Measurements from ENCODE around the gene PTPRN2.

PTPRN2 gene

DNA sequence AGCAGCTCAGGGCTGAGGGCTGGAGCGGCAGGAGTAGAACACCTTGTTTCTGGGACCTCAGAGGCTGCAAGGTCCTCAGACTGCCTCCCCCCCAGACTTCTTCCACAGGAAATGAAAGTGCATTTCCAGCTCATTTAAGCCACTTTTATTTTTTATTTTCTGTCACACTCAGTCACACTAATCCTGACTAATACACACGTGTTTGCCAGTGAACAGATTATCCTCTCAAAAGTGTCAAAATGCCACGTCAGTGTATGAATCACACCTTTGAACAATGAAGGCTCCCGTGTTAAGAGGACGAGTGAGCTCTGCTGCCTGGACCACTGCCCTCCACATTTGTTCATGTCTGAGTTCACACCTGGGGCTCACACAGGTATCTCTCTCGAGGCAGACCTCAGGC lies 762.3 kb downstream of the PTPRN2 start:
- Histone ChIP-seq H3K36me3 (ENCODE audit: control insufficient read depth, insufficient read depth, low read length) (no peaks in the 10 kb centered on the region), H3K4me1 (ENCODE audit: control insufficient read depth, low read depth, low read length) (no peaks in the 10 kb centered on the region), H3K56ac (ENCODE audit: low read length) (no peak overlapping the region), H3K23ac (ENCODE audit: low read length) (no peak overlapping the region), H3K18ac (ENCODE audit: low read length) (no peak overlapping the region), H3K79me2 (ENCODE audit: control insufficient read depth, insufficient read depth, low read length) (no peaks in the 10 kb centered on the region), H3K27ac (ENCODE audit: low read depth, low read length) (no peak overlapping the region), H3K79me1 (ENCODE audit: low read length) (no peaks in the 10 kb centered on the region), H2BK15ac (replicated peaks; ENCODE audit: low read depth) (no peak overlapping the region), H3K9ac (ENCODE audit: low read length) (no peak overlapping the region), H2BK120ac (ENCODE audit: low read depth, low read length) (no peak overlapping the region), H2AK5ac (ENCODE audit: low read length) (no peak overlapping the region), H4K5ac (ENCODE audit: low read length) (no peak overlapping the region), H3K27me3 (ENCODE audit: insufficient read depth, low read length, poor library complexity) (no peaks in the 10 kb centered on the region), H3K4ac (ENCODE audit: low read depth, low read length) (no peak overlapping the region), H3K4me3 (ENCODE audit: low read length) (no peak overlapping the region), H2BK5ac (ENCODE audit: low read length) (no peak overlapping the region), H3K4me2 (ENCODE audit: low read length) (no peak overlapping the region), H4K8ac (ENCODE audit: low read depth, low read length) (no peak overlapping the region)
- DNase-seq, result no peak
- no CpG with 5 or more reads among the region's 6 CpGs for WGBS (ENCODE audit: extremely low coverage, insufficient coverage, low lambda C conversion rate)

DNA sequence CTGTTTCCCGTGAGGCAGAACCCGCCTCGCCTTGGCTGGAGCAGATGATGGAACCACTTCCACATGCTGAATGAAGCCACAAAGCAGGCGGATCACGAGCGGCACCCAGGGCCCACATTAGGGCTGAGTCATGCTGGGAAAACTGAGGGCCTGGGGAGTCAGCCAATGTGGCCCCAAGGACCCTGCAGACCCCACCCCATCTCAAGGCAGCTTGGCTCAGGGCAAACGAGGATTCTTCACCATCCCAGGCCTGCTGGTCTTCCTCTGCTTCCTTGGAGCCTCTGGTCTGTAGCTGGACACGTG lies 762.9 kb downstream of the PTPRN2 start:
- Histone ChIP-seq H3K4me1 (ENCODE audit: control insufficient read depth, low read depth, low read length) (no peaks in the 10 kb centered on the region), H3K9ac (ENCODE audit: low read length) (no peak overlapping the region), H2BK120ac (ENCODE audit: low read depth, low read length) (no peak overlapping the region), H3K27ac (ENCODE audit: low read depth, low read length) (no peak overlapping the region), H2BK15ac (replicated peaks; ENCODE audit: low read depth) (no peak overlapping the region), H3K56ac (ENCODE audit: low read length) (no peak overlapping the region), H3K36me3 (ENCODE audit: control insufficient read depth, insufficient read depth, low read length) (no peaks in the 10 kb centered on the region), H3K27me3 (ENCODE audit: insufficient read depth, low read length, poor library complexity) (no peaks in the 10 kb centered on the region), H3K23ac (ENCODE audit: low read length) (no peak overlapping the region), H2AK5ac (ENCODE audit: low read length) (no peak overlapping the region), H3K79me2 (ENCODE audit: control insufficient read depth, insufficient read depth, low read length) (no peaks in the 10 kb centered on the region), H3K4me3 (ENCODE audit: low read length) (no peak overlapping the region), H2BK5ac (ENCODE audit: low read length) (no peak overlapping the region), H3K79me1 (ENCODE audit: low read length) (no peaks in the 10 kb centered on the region), H4K5ac (ENCODE audit: low read length) (no peak overlapping the region), H4K8ac (ENCODE audit: low read depth, low read length) (no peak overlapping the region), H3K4me2 (ENCODE audit: low read length) (no peak overlapping the region), H3K4ac (ENCODE audit: low read depth, low read length) (no peak overlapping the region), H3K18ac (ENCODE audit: low read length) (no peak overlapping the region)
- no peak for DNase-seq
- no CpG with 5 or more reads among the region's 8 CpGs for WGBS (ENCODE audit: extremely low coverage, insufficient coverage, low lambda C conversion rate)

DNA sequence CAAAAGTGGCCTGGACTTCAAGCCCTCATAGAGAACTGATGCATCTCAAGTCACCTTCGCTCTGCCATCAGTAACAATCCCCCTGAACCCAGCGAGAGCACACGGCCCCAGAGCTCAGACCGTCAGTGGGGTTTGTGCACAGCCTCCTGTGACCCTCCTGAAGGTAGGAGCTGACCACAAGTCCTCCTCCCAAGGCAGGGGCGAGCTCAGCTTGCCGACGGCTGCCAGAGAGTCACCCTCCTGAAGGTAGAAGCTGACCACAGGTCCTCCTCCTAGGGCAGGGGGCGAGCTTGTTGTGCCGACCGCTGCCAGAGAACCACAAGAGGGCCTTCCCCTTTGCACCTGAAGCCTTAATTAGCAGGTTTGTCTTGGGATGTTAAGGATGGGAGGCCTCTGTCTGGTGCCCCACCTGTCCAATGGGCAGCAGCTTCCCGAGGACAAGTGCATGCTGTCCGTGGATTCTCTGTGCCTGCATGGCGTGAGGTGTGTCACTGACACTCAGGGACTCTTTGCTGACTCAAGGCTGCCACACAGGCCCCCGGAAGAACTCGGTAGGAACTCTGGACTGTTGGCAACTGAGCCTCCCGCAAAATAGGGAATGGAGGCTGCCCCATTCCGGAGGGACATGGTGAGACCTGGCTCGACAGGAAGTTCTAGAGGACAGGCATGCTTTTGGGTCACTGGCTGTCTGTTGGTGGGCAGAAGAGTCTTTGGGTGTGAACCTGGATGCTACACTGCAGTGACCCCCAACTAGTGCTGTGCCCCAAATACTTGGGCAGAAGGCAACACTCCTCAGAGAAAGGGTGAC lies 763.4 kb downstream of the PTPRN2 start:
- Histone ChIP-seq H3K4me1 (ENCODE audit: control insufficient read depth, low read depth, low read length) (no peaks in the 10 kb centered on the region), H3K56ac (ENCODE audit: low read length) (no peak overlapping the region), H4K5ac (ENCODE audit: low read length) (no peak overlapping the region), H3K79me2 (ENCODE audit: control insufficient read depth, insufficient read depth, low read length) (no peaks in the 10 kb centered on the region), H3K4me2 (ENCODE audit: low read length) (no peak overlapping the region), H3K9ac (ENCODE audit: low read length) (no peak overlapping the region), H3K4me3 (ENCODE audit: low read length) (no peak overlapping the region), H3K23ac (ENCODE audit: low read length) (no peak overlapping the region), H2BK5ac (ENCODE audit: low read length) (no peak overlapping the region), H3K27ac (ENCODE audit: low read depth, low read length) (no peak overlapping the region), H2BK120ac (ENCODE audit: low read depth, low read length) (no peak overlapping the region), H3K18ac (ENCODE audit: low read length) (no peak overlapping the region), H2AK5ac (ENCODE audit: low read length) (no peak overlapping the region), H3K79me1 (ENCODE audit: low read length) (no peaks in the 10 kb centered on the region), H3K36me3 (ENCODE audit: control insufficient read depth, insufficient read depth, low read length) (no peaks in the 10 kb centered on the region), H4K8ac (ENCODE audit: low read depth, low read length) (no peak overlapping the region), H3K4ac (ENCODE audit: low read depth, low read length) (no peak overlapping the region), H2BK15ac (replicated peaks; ENCODE audit: low read depth) (no peak overlapping the region), H3K27me3 (ENCODE audit: insufficient read depth, low read length, poor library complexity) (no peaks in the 10 kb centered on the region)
- DNase-seq, result no peak
- WGBS (ENCODE audit: extremely low coverage, insufficient coverage, low lambda C conversion rate), result no CpG with 5 or more reads among the region's 18 CpGs

DNA sequence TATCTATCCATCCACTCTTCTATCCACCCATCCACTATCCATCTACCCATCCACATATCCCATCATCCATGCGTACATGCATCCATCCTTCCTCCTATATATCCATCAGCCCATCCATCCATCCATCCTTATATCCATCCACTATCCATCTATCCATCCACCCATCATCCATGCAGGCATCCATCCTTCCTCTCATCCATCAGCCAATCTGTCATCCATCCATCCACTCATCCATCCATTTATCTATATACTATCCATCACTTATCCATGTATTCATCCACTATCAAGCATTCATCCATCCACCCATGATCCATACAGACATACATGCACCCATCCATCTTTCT lies 765.0 kb downstream of the PTPRN2 start:
- H3K27ac ChIP-seq (ENCODE audit: low read depth, low read length), result no peak overlapping the region
- H2BK120ac ChIP-seq (ENCODE audit: low read depth, low read length), result no peak overlapping the region
- H3K4me1 ChIP-seq (ENCODE audit: control insufficient read depth, low read depth, low read length), result no peaks in the 10 kb centered on the region
- no peak overlapping the region for H3K56ac ChIP-seq (ENCODE audit: low read length)
- H2AK5ac ChIP-seq (ENCODE audit: low read length), result no peak overlapping the region
- 100% methylated on average over 1 of the region's 1 CpG for WGBS (ENCODE audit: extremely low coverage, insufficient coverage, low lambda C conversion rate)
- H3K23ac ChIP-seq (ENCODE audit: low read length), result no peak overlapping the region
- H4K8ac ChIP-seq (ENCODE audit: low read depth, low read length), result no peak overlapping the region
- H3K36me3 ChIP-seq (ENCODE audit: control insufficient read depth, insufficient read depth, low read length), result no peaks in the 10 kb centered on the region
- no peak for DNase-seq
- H2BK5ac ChIP-seq (ENCODE audit: low read length), result no peak overlapping the region
- H3K18ac ChIP-seq (ENCODE audit: low read length), result no peak overlapping the region
- no peak overlapping the region for H4K5ac ChIP-seq (ENCODE audit: low read length)
- H3K27me3 ChIP-seq (ENCODE audit: insufficient read depth, low read length, poor library complexity), result no peaks in the 10 kb centered on the region
- H3K79me1 ChIP-seq (ENCODE audit: low read length), result no peaks in the 10 kb centered on the region
- H3K4me3 ChIP-seq (ENCODE audit: low read length), result no peak overlapping the region
- H3K4me2 ChIP-seq (ENCODE audit: low read length), result no peak overlapping the region
- H3K79me2 ChIP-seq (ENCODE audit: control insufficient read depth, insufficient read depth, low read length), result no peaks in the 10 kb centered on the region
- H3K9ac ChIP-seq (ENCODE audit: low read length), result no peak overlapping the region
- no peak overlapping the region for H3K4ac ChIP-seq (ENCODE audit: low read depth, low read length)
- no peak overlapping the region for H2BK15ac ChIP-seq (replicated peaks; ENCODE audit: low read depth)

DNA sequence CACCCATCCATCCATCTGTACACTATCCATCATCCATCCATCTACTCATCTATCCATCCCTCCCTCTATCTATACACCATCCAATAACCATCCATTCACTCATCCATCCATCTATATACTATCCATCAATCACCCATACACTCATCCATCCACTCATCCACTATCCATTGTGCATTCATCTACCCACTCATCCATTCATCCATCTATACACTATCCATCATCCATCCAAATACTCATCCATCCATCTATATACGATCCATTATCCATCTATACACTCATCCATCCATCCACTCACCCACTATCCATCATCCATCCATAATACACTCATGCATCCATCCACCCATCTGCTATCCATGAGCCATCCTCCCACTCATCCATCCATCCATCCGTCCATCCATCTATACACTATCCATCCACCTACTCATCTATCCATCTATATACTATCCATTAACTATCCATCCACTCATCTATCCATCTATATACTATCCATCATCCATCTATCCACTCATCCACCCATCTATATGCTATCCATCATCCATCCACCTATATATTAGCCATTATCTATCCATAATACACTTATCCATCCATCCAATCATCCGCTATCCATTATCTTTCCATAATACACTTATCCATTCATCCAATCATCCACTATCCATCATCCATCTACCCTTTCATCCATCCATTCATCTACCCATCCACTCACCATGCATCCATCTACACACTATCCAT lies 765.5 kb downstream of the PTPRN2 start:
- H3K4me3 ChIP-seq (ENCODE audit: low read length), result no peak overlapping the region
- H4K8ac ChIP-seq (ENCODE audit: low read depth, low read length), result no peak overlapping the region
- no peak overlapping the region for H3K23ac ChIP-seq (ENCODE audit: low read length)
- H3K4ac ChIP-seq (ENCODE audit: low read depth, low read length), result no peak overlapping the region
- no peak for DNase-seq
- H4K5ac ChIP-seq (ENCODE audit: low read length), result no peak overlapping the region
- 100% methylated on average over 2 of the region's 3 CpGs for WGBS (ENCODE audit: extremely low coverage, insufficient coverage, low lambda C conversion rate)
- H2BK5ac ChIP-seq (ENCODE audit: low read length), result no peak overlapping the region
- H3K27me3 ChIP-seq (ENCODE audit: insufficient read depth, low read length, poor library complexity), result no peaks in the 10 kb centered on the region
- no peak overlapping the region for H3K27ac ChIP-seq (ENCODE audit: low read depth, low read length)
- no peak overlapping the region for H3K9ac ChIP-seq (ENCODE audit: low read length)
- H3K79me1 ChIP-seq (ENCODE audit: low read length), result no peaks in the 10 kb centered on the region
- no peak overlapping the region for H3K18ac ChIP-seq (ENCODE audit: low read length)
- H3K79me2 ChIP-seq (ENCODE audit: control insufficient read depth, insufficient read depth, low read length), result no peaks in the 10 kb centered on the region
- no peak overlapping the region for H2BK15ac ChIP-seq (replicated peaks; ENCODE audit: low read depth)
- H2AK5ac ChIP-seq (ENCODE audit: low read length), result no peak overlapping the region
- H3K4me1 ChIP-seq (ENCODE audit: control insufficient read depth, low read depth, low read length), result no peaks in the 10 kb centered on the region
- no peaks in the 10 kb centered on the region for H3K36me3 ChIP-seq (ENCODE audit: control insufficient read depth, insufficient read depth, low read length)
- H2BK120ac ChIP-seq (ENCODE audit: low read depth, low read length), result no peak overlapping the region
- H3K56ac ChIP-seq (ENCODE audit: low read length), result no peak overlapping the region
- no peak overlapping the region for H3K4me2 ChIP-seq (ENCODE audit: low read length)

DNA sequence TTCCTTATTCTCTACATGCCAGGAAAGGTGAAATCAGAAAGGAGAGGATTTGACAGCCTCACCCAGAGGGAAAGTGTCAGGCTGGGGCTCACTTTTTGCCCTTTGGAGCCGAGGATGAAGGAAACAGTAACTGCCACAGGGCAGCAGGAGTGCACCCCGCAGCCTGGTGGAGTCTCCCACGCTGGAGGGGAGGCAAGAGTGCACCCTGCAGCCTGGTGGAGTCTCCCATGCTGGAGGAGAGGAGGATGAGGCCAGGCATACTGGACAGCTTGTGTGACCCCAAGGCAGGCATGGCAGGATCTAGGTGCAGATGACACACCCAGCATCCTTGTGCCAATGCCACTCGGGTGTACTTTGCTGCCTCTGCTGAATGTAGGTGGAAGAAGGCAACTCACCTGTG lies 766.8 kb downstream of the PTPRN2 start:
- Histone ChIP-seq H3K36me3 (ENCODE audit: control insufficient read depth, insufficient read depth, low read length) (no peaks in the 10 kb centered on the region), H2BK120ac (ENCODE audit: low read depth, low read length) (no peak overlapping the region), H3K79me2 (ENCODE audit: control insufficient read depth, insufficient read depth, low read length) (no peaks in the 10 kb centered on the region), H3K27ac (ENCODE audit: low read depth, low read length) (no peak overlapping the region), H4K5ac (ENCODE audit: low read length) (no peak overlapping the region), H2AK5ac (ENCODE audit: low read length) (no peak overlapping the region), H2BK15ac (replicated peaks; ENCODE audit: low read depth) (no peak overlapping the region), H3K4me3 (ENCODE audit: low read length) (no peak overlapping the region), H3K4me2 (ENCODE audit: low read length) (no peak overlapping the region), H2BK5ac (ENCODE audit: low read length) (no peak overlapping the region), H3K27me3 (ENCODE audit: insufficient read depth, low read length, poor library complexity) (no peaks in the 10 kb centered on the region), H3K4ac (ENCODE audit: low read depth, low read length) (no peak overlapping the region), H3K79me1 (ENCODE audit: low read length) (no peaks in the 10 kb centered on the region), H3K56ac (ENCODE audit: low read length) (no peak overlapping the region), H3K4me1 (ENCODE audit: control insufficient read depth, low read depth, low read length) (no peaks in the 10 kb centered on the region), H3K18ac (ENCODE audit: low read length) (no peak overlapping the region), H3K9ac (ENCODE audit: low read length) (no peak overlapping the region), H4K8ac (ENCODE audit: low read depth, low read length) (no peak overlapping the region), H3K23ac (ENCODE audit: low read length) (no peak overlapping the region)
- no CpG with 5 or more reads among the region's 4 CpGs for WGBS (ENCODE audit: extremely low coverage, insufficient coverage, low lambda C conversion rate)
- no peak for DNase-seq
